GM18909 (cell line): ENCODE data around the gene TTLL11.

Experiments used
- ATAC-seq: cut with Tn5 transposase; IDR thresholded peaks from one replicate; pipeline ENCODE4 v1.9.1; 2021; ENCODE audit warnings: mild to moderate bottlenecking; ENCODE audit not compliant: unreplicated experiment, poor library complexity

The TTLL11 gene

DNA sequence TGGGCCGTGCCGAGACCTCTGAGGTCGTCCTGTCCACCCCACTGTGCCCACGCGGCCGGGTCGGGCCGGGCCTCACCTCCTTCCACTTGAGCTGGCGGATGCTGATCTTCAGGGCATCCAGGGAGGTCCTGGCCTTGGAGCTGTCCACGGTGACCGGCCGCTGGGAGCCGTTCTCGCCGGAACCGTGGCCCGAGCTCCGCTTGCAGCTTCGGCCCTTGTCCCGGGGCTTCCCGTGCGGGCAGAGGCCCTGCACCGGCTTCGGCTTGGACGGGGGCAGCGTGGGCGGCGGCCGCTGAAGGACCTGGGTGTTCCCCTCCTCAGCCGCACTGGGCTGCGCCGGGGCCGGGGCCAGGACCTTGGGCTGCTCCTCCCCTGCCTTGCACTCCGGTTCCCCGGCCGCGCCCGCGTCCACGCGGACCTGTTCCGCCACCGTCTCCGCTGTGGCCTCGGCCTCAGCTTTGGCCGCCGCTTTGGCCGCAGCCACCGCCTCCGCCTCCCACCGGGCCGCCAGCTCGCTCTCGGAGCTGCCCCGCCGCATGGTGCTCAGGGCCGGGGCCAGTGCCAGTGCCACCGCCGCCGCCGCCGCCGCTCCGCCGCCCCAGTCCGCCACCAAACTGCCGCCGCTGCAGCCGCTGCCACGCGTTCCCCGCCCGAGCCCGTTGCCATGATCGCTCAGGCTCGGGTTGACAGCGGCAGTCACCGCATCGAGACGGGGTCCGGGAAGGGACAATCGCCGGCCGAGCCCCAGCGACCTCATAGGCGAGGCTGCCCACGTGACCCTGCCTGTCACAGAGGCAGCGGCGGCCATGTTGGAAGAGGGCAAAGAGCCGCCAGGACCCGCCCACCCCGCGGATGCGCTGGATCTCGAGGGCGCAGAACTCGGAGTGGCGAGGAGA lies at the start of gene TTLL11:
TSS of gene TTLL11 (minus strand) at position 698 of the 896 bp plus-strand sequence. CDS start at position 538, 160 bp downstream.
- ATAC-seq = peak; percentile 89

GRCh38 chr9:122141671-122142070 lies 48.6 kb upstream of the TTLL11 start:
- no peak for ATAC-seq

- ATAC-seq = no peak
These were observed 47.5 kb upstream of the TTLL11 start for GRCh38 chr9:122140368-122141193.

DNA sequence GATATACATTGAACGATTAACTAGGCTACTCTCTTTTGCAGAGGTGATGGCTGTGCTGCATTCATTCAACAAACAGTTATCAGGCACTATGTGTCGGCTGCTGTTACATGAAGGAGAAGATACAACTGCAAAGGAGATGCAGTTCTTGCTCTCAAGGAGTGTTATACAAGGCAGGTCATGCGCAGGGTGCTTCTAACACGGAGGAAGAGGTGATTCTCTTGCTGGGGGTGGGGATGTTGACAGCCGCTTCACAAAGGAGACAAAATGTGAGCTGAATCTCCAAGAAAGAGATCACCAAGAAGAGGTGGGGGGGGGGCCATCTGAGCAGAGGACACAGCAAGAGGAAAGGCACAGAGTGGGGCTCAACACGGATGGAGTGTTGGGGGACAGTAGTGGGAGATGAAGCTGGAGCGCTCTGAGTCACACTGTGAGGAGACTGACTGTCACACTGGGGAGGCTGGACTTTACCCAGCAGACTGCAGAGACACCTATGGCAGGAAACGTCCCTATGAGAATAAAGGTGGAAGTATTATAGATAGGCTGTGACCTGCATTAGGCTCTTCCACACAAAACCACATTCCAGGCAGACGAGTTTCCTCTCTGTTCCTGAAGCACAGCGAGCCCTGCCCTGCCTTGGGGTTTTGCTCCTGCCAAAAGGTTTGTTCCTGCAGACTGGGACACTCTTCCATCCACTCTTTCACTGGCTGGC lies 45.6 kb upstream of the TTLL11 start:
- no peak for ATAC-seq

- no peak for ATAC-seq
These were observed 42.4 kb upstream of the TTLL11 start for GRCh38 chr9:122135529-122135859.

GRCh38 chr9:122134822-122135528 lies 41.9 kb upstream of the TTLL11 start:
- no peak for ATAC-seq

- ATAC-seq = no peak
These were observed 41.0 kb upstream of the TTLL11 start for GRCh38 chr9:122133984-122134535.

DNA sequence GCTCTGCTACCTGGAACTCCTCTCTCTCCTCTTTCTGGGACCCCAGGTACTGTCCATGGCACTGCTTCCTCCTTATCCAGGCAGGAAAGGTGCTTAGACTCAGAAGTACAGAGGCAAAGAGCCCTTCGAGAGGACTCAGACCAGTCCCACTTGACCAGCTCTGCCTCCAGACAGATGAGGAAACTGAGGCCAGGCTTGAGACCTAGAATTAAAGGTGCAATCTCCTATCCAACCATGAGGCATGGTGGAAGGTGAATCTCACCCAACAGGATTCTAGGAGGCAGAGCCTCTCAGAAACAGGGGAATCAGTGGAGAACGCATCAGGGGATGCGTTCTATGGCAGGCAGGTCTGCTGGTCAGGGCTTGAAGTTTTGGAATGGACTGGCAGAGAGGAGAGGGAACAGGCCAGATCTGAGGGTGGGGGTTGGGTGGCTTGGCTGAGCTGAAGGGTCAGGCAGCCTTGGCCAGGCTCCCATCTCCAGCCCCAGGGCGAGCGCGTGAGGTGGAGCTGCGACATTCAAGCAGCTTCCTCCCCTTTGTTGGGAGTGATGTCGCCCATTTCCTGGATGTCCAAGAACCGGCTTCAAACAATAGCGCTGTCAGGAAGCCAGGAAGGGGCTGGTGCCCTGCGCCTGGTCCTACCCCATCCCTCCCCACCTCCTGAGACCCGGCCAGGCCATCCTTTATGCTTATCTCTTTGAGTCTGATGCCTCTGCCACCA lies 40.3 kb upstream of the TTLL11 start:
- no peak for ATAC-seq

DNA sequence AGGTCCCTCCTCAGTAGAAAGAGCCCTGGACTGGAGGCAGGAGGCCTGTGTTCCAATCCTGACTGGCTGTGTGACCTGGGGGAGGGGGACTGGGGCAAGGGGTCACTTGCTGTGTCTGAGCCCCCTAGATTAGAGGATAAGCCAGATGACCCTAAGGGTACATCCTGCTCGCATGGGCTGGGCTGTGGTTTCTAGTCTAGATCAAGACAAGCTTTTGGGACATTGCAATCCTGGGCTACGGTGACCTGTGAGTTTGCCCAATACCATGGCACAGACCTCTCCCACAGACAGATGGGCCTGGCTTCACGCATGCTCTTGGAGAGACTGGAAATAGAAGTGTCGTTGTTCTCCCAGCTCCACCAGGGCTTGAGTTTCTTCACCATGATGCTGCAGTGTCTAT lies 39.4 kb upstream of the TTLL11 start:
- no peak for ATAC-seq

GRCh38 chr9:122131401-122132001 lies 38.4 kb upstream of the TTLL11 start:
- no peak for ATAC-seq

GRCh38 chr9:122130837-122131236 lies 37.7 kb upstream of the TTLL11 start:
- no peak for ATAC-seq

- no peak for ATAC-seq
These were observed 36.9 kb upstream of the TTLL11 start for GRCh38 chr9:122129969-122130368.

GRCh38 chr9:122128969-122129343 lies 35.8 kb upstream of the TTLL11 start:
- ATAC-seq = no peak

GRCh38 chr9:122128007-122128968 lies 35.2 kb upstream of the TTLL11 start:
- ATAC-seq = no peak

DNA sequence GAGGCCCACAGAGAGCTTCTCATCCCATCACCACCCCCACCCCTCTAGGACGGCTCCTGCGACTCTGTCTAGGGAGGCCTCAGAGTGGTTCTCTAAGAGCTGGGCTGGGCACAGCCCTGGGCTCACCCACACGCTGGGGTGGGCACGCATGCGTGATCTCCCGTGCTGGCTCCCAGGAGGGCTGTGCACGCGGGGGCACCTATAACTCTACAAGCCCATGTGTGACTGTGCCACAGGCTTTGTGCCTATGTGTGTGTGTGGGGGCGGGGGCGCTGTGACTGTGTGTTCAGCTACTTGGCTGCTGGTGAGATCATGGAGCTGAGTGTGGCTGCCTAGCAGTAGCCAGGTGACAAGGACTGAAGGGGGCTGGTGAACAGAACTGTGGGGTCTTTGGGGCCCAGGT lies 34.3 kb upstream of the TTLL11 start:
- ATAC-seq = no peak

DNA sequence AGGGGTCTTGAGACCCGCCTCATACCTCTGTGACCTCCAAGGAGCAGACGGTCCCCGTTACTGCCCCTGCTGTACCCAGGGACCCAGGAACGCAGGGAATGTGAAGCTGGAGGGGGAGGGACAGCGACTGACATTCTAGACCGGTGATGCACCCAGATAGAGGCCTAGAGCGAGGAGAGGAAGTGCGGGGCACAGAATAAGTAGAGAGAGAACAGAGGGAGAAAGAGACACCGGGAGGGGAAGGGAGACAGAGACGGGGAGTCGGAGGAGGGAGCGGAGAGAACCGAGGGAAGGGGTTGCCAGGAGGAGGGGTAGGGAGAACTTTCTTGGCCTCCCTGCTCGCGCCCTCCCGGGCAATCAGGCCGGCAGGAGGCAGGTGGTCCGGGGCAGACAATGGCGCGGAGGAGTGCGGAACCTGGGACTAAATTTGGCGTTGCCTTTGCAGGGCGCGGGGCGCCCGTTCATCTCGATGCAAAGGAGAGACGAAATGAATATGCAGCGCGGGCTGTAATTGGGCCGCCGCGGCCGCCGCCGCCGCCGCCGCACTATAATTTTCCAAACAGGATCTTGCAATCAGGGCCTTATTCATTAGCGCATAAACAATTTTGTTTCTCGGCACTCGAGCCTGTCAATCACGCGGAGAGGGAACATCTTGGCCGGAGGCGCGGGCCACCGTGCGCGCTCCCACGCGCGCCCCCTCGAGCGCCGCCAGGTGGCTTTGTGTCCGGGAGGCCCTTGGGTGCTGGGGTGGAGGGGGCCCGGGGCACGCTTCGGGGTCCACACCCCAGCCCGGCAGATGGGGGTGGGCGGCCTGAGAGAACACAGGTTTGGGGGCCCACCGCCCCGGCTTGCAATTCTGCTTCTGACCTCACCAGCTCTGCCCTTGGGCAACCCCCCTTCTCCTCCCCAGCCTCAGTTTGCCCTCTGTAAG lies 33.5 kb upstream of the TTLL11 start:
- ATAC-seq = no peak
